ENCODE results near the gene ACTN3.

Gene ACTN3

DNA sequence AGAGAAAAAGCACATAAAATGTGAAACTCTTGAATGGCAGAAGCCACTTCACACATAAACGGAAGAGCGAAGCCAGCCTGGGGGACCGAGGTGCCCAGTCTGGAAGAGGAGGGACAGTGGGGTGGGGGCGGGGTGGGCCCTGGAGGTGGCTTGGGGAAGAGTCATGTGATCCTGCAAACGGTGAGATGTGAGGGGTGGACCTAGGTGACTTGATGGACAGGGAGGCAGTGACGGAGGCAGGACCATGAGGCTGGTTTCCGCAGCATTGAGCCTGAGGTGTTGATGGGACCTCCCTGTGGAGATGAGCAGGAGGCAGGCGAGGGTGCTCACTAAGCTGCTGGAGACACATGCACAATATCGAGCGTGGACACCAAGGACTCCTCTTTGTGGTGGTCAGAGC, 17.6 kb upstream of the ACTN3 start:
- Histone ChIP-seq H2AFZ (no peak overlapping the region), H3K4me1 (no peaks in the 10 kb centered on the region), H3K27ac (no peak overlapping the region), H3K79me2 (no peaks in the 10 kb centered on the region), H3K9ac (no peak overlapping the region), H3K9me3 (ENCODE audit: control insufficient read depth, low read length) (no peaks in the 10 kb centered on the region), H3K4me2 (ENCODE audit: low read length) (no peak overlapping the region), H3K4me3 (ENCODE audit: low read depth, low read length) (no peak overlapping the region), H3K36me3 (ENCODE audit: control insufficient read depth, insufficient read depth, low read length) (no peaks in the 10 kb centered on the region), H3K27me3 (ENCODE audit: control insufficient read depth, insufficient read depth, low read length) (no peaks in the 10 kb centered on the region)
- TF ChIP-seq CTCF (IDR thresholded peaks at IDR 0.05): no peak

DNA sequence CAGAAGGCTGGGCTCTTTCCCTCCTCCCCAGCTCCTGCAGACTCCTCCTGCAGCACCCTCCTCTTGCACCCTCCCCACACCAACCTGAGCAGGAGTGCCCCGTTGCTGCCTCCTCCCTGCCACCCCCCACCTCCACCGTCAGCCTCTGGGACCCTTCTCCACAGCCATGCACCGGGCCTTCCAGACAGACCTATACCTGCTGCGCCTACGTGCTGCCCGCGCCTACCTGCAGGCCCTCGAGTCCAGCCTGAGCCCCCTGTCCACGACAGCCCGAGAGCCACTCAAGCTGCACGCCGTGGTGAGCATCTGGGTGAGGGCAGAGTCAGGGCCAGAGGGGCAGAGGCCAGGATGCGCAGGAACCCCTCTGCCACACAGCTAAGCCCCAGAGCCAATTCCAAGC, 17.0 kb upstream of the ACTN3 start:
- no peak overlapping the region for H3K4me2 ChIP-seq (ENCODE audit: low read length)
- H3K27me3 ChIP-seq (ENCODE audit: control insufficient read depth, insufficient read depth, low read length): no peaks in the 10 kb centered on the region
- TF ChIP-seq CTCF (IDR thresholded peaks at IDR 0.05): no peak
- no peaks in the 10 kb centered on the region for H3K4me1 ChIP-seq
- H3K36me3 ChIP-seq (ENCODE audit: control insufficient read depth, insufficient read depth, low read length): no peaks in the 10 kb centered on the region
- no peak overlapping the region for H3K9ac ChIP-seq
- no peak overlapping the region for H2AFZ ChIP-seq
- H3K79me2 ChIP-seq: no peaks in the 10 kb centered on the region
- no peaks in the 10 kb centered on the region for H3K9me3 ChIP-seq (ENCODE audit: control insufficient read depth, low read length)
- no peak overlapping the region for H3K27ac ChIP-seq
- no peak overlapping the region for H3K4me3 ChIP-seq (ENCODE audit: low read depth, low read length)

DNA sequence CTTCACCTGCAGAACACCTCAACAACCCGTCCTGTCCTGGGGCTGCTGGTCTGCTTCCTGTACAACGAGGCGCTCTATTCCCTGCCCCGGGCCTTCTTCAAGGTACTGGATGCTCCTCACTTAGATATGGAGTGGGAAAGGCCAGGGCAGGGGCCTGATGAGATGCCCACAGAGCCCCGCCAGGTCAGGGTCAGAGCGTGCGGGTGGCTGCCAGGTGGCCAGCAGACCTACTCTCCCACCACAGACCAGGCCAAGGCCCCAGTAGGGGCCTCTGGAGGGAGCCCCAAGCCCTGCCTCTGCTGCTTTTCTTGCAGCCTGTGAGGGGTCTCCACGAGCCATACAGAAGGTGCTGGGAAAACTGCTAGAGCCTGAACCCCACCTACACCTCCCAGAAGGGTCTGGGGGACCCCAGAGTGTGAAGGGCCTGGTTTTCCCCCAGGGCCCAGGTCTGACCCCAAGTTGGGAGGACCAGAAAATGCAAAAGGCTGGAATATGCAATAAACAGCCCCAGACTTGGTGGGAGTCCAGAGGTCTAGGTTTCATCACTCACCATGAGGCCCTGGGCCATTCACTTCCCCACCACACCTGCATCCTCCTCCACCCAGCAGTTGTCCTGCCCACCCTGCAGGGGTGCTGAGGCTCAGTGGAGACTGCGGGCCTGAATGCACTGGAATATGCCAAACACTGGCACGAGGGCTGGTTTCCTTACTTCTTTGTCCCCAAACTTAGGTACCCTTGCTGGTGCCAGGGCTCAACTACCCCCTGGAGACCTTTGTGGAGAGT, 15.6 kb upstream of the ACTN3 start:
- Histone ChIP-seq H3K4me3 (ENCODE audit: low read depth, low read length) (no peak overlapping the region), H3K4me1 (no peaks in the 10 kb centered on the region), H3K9me3 (ENCODE audit: control insufficient read depth, low read length) (no peaks in the 10 kb centered on the region), H3K27ac (no peak overlapping the region), H3K27me3 (ENCODE audit: control insufficient read depth, insufficient read depth, low read length) (no peaks in the 10 kb centered on the region), H3K79me2 (no peaks in the 10 kb centered on the region), H3K36me3 (ENCODE audit: control insufficient read depth, insufficient read depth, low read length) (no peaks in the 10 kb centered on the region), H3K9ac (no peak overlapping the region), H3K4me2 (ENCODE audit: low read length) (no peak overlapping the region), H2AFZ (no peak overlapping the region)
- no peak for TF ChIP-seq CTCF (IDR thresholded peaks at IDR 0.05)

DNA sequence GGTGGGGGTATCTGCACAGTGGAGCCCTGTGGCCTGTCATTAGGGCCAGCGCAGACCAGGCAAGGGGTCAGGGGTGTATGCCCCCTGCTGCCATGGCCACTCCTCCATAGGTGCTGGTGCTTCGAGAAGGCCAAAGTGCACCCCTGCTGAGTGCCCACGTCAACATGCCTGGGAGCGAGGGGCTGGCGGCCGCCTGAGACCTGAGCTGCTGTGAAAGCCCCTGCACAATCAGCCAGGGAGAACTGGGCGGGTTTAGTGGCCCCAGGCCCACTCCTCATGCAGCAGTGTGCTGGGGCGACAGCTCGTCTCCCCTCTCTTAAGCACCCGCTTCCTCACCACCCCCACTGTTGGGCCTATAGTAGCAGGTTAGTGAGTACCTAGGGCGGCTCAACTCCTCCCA, 14.9 kb upstream of the ACTN3 start:
- H3K4me2 ChIP-seq (ENCODE audit: low read length): no peak overlapping the region
- H3K79me2 ChIP-seq: no peaks in the 10 kb centered on the region
- no peaks in the 10 kb centered on the region for H3K27me3 ChIP-seq (ENCODE audit: control insufficient read depth, insufficient read depth, low read length)
- no peak for TF ChIP-seq CTCF (IDR thresholded peaks at IDR 0.05)
- no peak overlapping the region for H3K9ac ChIP-seq
- no peaks in the 10 kb centered on the region for H3K9me3 ChIP-seq (ENCODE audit: control insufficient read depth, low read length)
- no peaks in the 10 kb centered on the region for H3K36me3 ChIP-seq (ENCODE audit: control insufficient read depth, insufficient read depth, low read length)
- H3K4me3 ChIP-seq (ENCODE audit: low read depth, low read length): no peak overlapping the region
- no peak overlapping the region for H3K27ac ChIP-seq
- no peak overlapping the region for H2AFZ ChIP-seq
- no peaks in the 10 kb centered on the region for H3K4me1 ChIP-seq

DNA sequence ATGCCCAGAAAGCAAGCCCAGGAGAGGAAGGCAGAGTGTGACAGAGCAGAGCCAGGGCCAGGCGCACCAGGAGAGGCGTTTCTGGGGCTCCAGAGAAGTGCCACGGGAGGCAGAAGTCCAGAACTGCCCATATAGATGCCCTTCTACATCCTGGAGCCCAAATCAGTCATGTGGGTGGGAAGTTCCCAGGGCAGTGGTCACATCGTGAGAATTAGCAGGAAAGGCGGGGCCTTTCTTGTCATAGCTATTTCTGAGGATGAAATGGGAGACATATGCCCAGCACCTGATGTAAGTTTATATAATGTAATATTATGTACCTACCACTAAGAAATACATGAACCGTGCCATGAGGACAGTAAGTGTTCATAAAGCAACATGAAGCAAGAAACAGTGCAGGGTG, 13.9 kb upstream of the ACTN3 start:
- Histone ChIP-seq H3K9me3 (ENCODE audit: control insufficient read depth, low read length) (no peaks in the 10 kb centered on the region), H3K27me3 (ENCODE audit: control insufficient read depth, insufficient read depth, low read length) (no peaks in the 10 kb centered on the region), H3K4me3 (ENCODE audit: low read depth, low read length) (no peak overlapping the region), H3K79me2 (no peaks in the 10 kb centered on the region), H2AFZ (no peak overlapping the region), H3K9ac (no peak overlapping the region), H3K4me1 (no peaks in the 10 kb centered on the region), H3K36me3 (ENCODE audit: control insufficient read depth, insufficient read depth, low read length) (no peaks in the 10 kb centered on the region), H3K4me2 (ENCODE audit: low read length) (no peak overlapping the region), H3K27ac (no peak overlapping the region)
- no peak for TF ChIP-seq CTCF (IDR thresholded peaks at IDR 0.05)

Data from parathyroid adenoma (tissue), 2 donors.